OCI-LY3 (cell line): ENCODE data around the gene ZFPL1.
A peak's percentile ranks its signal among the peaks of the same experiment; 100 is the strongest.

ENCODE experiments used
- H2AFZ ChIP-seq: fragments of 200-600, 300-600 bp; shearing (Covaris generic); 2 replicates; pipeline ENCODE4 v1.6.0; 2014; ENCODE audit warnings: antibody characterized with exemption, low read depth, low read length
- H3K27ac ChIP-seq: fragments of 200-600, 300-600 bp; sonication (generic); 2 replicates; pipeline ENCODE4 v1.5.1; 2014; ENCODE audit warnings: mild to moderate bottlenecking, low read length, moderate library complexity, mixed read lengths
- H3K27me3 ChIP-seq: fragments of 200-600, 300-600 bp; sonication (generic); 2 replicates; pipeline ENCODE4 v1.6.1; 2014; ENCODE audit warnings: low read depth, low read length, mixed read lengths
- H3K36me3 ChIP-seq: fragments of 200-600, 300-600 bp; sonication (generic); replicated peaks from 2 replicates; pipeline ENCODE3; 2014; ENCODE audit warnings: low read depth, low read length, mixed read lengths
- H3K4me1 ChIP-seq: fragments of 300-600, 200-600 bp; sonication (generic); 2 replicates; pipeline ENCODE4 v1.6.1; 2014; ENCODE audit warnings: low read length, mixed read lengths
- H3K4me2 ChIP-seq: fragments of 200-600, 300-600 bp; sonication (generic); 2 replicates; pipeline ENCODE4 v1.6.1; 2014; ENCODE audit warnings: low read length, mixed read lengths
- H3K4me3 ChIP-seq: fragments of 300-600, 200-600 bp; sonication (generic); 2 replicates; pipeline ENCODE4 v1.5.1; 2014; ENCODE audit warnings: antibody characterized with exemption, mild to moderate bottlenecking, low read length, moderate library complexity
- H3K79me2 ChIP-seq: fragments of 300-600, 200-600 bp; shearing (Covaris generic); 2 replicates; pipeline ENCODE4 v1.6.1; 2014; ENCODE audit warnings: mild to moderate bottlenecking, low read length, mixed read lengths
- H3K9ac ChIP-seq: fragments of 300-600, 200-600 bp; shearing (Covaris generic); 2 replicates; pipeline ENCODE4 v1.6.0; 2014; ENCODE audit warnings: mild to moderate bottlenecking, low read length, moderate library complexity
- H3K9me3 ChIP-seq: fragments of 200-600, 300-600 bp; shearing (Covaris generic); 2 replicates; pipeline ENCODE4 v1.6.1; 2014; ENCODE audit warnings: low read length, mixed read lengths; ENCODE audit not compliant: insufficient read depth
- H4K20me1 ChIP-seq: fragments of 200-600, 300-600 bp; sonication (generic); 2 replicates; pipeline ENCODE4 v1.6.1; 2016; ENCODE audit warnings: low read length, mixed read lengths; ENCODE audit not compliant: insufficient read depth
- CTCF ChIP-seq: fragments of 200-600, 300-600 bp; sonication (generic); IDR thresholded peaks from 2 replicates; pipeline ENCODE4 v1.5.1; 2014; ENCODE audit warnings: antibody characterized with exemption, low read length, low read depth
- EZH2phosphoT487 ChIP-seq: fragments of 200-600 bp; shearing (Covaris generic); IDR thresholded peaks from 2 replicates; pipeline ENCODE4 v1.6.1; 2018; ENCODE audit warnings: antibody characterized with exemption, mixed run types, low read depth

The ZFPL1 gene

DNA sequence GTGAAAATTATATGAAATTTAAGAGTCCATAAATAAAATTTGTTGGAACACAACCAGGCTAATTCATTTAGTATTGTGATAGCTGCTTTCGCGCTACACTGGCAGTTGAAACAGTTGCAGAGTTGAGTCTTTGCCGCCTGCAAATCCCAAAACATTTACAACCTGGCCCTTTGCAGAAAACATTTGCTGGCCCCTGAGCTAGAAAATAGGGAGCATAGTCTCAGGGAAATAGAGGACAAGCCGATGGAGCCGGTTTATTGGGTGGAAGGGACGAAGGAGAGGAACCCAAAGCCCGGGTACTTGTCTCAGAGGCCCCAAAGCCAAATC is 43.5 kb upstream of the ZFPL1 start:
- Histone ChIP-seq H3K4me2 (peak overlapping the region; percentile 79), H3K36me3 (peaks cover 6% of the 10 kb centered on the region), H3K27me3 (no peaks in the 10 kb centered on the region), H3K4me3 (peak overlapping the region; percentile 78), H3K9ac (peak overlapping the region; percentile 75), H3K4me1 (peaks cover 9% of the 10 kb centered on the region; the same call in 1 of the 2 replicates), H3K79me2 (no peaks in the 10 kb centered on the region), H4K20me1 (no peaks in the 10 kb centered on the region), H2AFZ (peak overlapping the region; percentile 76), H3K9me3 (no peaks in the 10 kb centered on the region), H3K27ac (peak overlapping the region; percentile 88)
- TF ChIP-seq EZH2phosphoT487 (no peak), CTCF (no peak)

DNA sequence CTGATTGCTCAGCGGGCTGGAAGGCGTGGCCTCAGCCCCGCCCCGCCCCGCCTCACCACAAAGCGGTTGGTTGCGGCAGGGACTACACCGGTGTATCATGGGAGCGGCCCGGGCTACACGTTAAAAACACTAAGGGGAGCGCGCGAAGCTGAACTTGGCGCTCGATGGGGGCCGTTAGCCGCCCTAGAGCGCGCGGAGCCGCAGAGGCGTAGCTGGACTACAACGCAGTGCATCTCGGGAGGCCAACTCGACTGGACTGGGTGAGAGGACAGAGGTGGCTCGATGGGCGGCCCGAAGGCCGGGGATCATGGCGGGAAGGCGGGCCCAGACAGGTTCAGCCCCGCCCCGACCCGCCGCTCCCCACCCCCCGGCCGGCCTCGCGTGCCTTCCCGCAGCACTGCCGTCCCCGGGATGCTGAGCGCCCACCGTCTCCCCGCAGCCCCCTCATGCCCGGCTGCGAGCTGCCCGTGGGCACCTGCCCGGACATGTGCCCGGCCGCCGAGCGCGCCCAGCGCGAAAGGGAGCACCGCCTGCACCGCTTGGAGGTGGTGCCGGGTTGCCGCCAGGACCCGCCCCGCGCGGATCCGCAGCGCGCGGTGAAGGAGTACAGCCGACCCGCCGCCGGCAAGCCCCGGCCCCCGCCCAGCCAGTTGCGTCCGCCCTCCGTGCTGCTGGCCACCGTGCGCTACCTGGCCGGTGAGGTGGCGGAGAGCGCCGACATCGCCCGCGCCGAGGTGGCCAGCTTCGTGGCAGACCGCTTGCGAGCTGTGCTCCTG is 43.0 kb upstream of the ZFPL1 start, which contains the start of gene SAC3D1:
Gene SAC3D1, plus strand, starts transcription at position 364 of the 776 bp plus-strand sequence. Its CDS starts 83 bp downstream, at position 447.
- Histone ChIP-seq H3K36me3 (peaks cover 6% of the 10 kb centered on the region), H2AFZ (peak within 1 kb of the TSS; percentile 76), H3K4me1 (peaks cover 9% of the 10 kb centered on the region; the same call in 1 of the 2 replicates), H4K20me1 (no peaks in the 10 kb centered on the region), H3K27me3 (no peaks in the 10 kb centered on the region), H3K79me2 (no peaks in the 10 kb centered on the region), H3K4me3 (peak within 1 kb of the TSS; percentile 78), H3K27ac (peak within 1 kb of the TSS; percentile 88), H3K4me2 (peak within 1 kb of the TSS; percentile 79), H3K9me3 (no peaks in the 10 kb centered on the region), H3K9ac (peak within 1 kb of the TSS; percentile 75)
- TF ChIP-seq CTCF, result no peak
- no peak for TF ChIP-seq EZH2phosphoT487

DNA sequence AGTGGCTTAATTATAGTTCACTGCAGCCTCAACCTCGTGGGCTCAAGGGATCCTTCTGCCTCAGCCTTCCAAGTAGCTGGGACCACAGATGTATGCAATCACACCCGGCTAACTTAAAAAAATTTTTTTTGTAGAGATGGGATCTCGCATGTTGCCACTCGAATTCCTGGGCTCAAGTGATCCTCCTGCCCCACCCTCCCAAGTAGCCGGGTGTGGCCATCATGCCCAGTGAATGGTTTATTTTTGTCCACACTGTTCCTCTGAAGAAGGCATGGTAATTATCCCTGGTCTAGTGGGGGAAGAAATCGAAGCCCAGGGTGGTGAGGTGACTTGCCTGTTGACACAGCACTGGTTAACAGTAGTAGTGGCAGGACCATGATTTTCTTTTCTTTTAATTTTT is 41.1 kb upstream of the ZFPL1 start:
- Histone ChIP-seq H3K9me3 (no peaks in the 10 kb centered on the region), H3K27ac (no peak overlapping the region), H4K20me1 (no peaks in the 10 kb centered on the region), H2AFZ (no peak overlapping the region), H3K4me3 (no peak overlapping the region), H3K4me2 (no peak overlapping the region), H3K36me3 (peaks cover 6% of the 10 kb centered on the region), H3K79me2 (no peaks in the 10 kb centered on the region), H3K4me1 (peaks cover 9% of the 10 kb centered on the region; the same call in 1 of the 2 replicates), H3K9ac (no peak overlapping the region), H3K27me3 (no peaks in the 10 kb centered on the region)
- TF ChIP-seq CTCF, result no peak
- no peak for TF ChIP-seq EZH2phosphoT487

GRCh38 chr11:65043881-65044501 is 40.0 kb upstream of the ZFPL1 start:
- Histone ChIP-seq H3K4me2 (no peak overlapping the region), H2AFZ (no peak overlapping the region), H3K36me3 (peaks cover 6% of the 10 kb centered on the region), H3K79me2 (no peaks in the 10 kb centered on the region), H3K4me3 (no peak overlapping the region), H3K27ac (no peak overlapping the region), H3K4me1 (peaks cover 9% of the 10 kb centered on the region; the same call in 1 of the 2 replicates), H4K20me1 (no peaks in the 10 kb centered on the region), H3K9me3 (no peaks in the 10 kb centered on the region), H3K27me3 (no peaks in the 10 kb centered on the region), H3K9ac (no peak overlapping the region)
- TF ChIP-seq EZH2phosphoT487 (no peak), CTCF (no peak)
